UCSD-AML1 (cell line): ENCODE measurements around the gene FBF1.

Source experiments
- DNase-seq: peaks from one replicate; lab custom pipeline; 2025; ENCODE audit not compliant: unreplicated experiment; lab: John Stamatoyannopoulos, UW

The FBF1 gene

GRCh38 chr17:75917141-75917916, 23.5 kb downstream of the FBF1 start:
- DNase-seq: no peak

GRCh38 chr17:75915268-75915667, 25.6 kb downstream of the FBF1 start:
- no peak for DNase-seq

DNA sequence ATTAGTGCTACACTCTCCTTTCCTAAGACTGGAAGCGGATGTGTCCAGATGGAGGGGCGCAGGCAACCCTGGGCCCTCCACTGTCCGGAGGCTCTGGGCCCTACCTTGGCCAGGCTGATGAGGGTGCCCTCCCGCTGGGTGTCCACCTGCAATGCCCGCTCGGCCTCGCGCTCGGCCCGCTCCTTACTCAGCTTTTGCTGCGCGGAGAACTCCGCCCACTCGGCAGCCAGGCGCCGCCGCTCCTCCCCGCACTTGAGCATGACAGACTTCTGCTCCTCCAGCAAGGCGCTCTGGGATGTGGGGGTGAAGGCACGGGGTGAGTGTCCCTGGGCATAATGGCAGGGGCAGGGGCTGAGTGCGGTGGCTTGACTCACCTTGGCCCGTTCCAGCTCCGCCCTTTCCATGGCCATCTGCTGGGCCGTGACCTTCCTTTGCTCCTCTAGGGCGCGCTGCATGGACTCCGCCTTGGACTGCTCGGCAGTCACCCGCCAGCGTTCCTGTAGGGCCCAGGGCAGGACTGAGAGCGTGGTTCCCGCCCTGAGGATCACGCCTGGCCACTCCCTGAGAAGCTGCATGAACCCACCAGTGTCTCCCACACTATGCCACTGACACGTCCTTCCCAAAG, 26.1 kb downstream of the FBF1 start:
- DNase-seq: no peak

DNA sequence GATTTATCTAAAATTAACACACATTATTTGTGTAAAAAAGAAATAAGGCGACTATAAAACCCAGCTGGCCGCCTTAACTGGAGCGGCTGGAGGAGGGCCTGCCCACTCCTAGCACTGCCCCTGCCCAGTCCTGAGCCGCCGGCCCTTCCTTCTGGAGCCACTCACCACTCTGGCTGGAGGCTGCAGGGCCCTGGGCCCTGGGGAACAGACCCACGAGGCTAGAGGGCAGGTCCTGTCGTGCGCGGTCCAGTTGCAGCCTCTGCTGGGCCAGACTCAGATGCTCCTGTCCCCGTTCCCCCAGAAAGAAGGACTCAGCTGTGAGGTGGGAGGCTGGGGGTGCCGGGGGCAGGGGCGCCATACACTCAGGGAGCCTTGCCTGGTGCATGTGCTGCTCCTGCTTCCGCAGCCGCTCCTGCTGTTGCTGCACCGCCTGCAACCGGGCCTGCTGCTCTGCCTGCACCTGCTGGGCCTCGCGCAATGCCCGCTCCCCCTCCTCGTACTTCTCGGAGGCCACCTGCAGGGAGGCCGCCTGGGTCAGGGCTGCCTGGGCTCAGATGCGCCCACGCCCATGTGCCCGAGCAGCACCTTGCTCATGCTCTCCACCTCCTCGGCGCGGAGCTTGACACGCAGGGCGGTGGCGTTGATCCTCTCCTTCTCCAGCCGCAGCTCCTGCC, 27.2 kb downstream of the FBF1 start:
- no peak for DNase-seq

GRCh38 chr17:75910699-75911098, 30.1 kb downstream of the FBF1 start:
- DNase-seq: no peak

GRCh38 chr17:75909812-75910274, 31.0 kb downstream of the FBF1 start:
- DNase-seq: no peak

DNA sequence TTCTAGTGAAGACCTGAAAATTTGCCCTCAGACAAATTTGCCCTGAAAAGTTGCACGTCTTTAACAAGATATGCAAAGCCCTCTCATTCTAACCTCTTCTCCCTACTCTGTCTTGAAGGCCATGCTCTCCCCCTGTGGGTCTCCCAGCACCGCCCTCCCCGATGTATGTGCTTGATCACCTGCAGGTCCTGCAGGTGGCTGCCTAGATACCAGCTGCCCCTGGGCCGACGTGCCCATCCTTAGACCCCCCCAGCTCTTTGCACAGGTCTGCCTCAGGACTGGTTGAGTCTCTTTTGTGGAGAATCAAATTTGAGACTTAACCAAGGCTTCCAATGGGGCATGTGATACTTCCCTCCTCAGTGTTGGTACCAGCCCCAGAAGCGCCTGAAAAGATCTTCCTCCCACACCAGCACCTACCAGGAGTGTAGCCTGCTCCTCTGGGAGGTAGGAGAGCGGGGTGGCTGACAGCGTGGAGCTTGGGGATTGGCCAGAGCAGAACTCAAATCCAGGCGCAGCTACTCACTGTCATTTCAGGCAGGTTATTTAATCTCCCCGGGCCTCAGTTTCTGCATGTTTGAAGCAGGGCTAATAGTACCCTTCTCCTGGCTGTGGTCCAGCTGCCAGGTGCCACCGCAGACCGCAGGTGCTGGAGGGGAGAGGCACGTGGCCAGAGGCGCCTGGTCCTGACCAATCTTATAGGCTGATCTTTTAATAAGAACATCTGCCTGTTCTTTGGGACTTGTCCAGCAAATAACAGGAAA, 31.6 kb downstream of the FBF1 start:
- DNase-seq: no peak

DNA sequence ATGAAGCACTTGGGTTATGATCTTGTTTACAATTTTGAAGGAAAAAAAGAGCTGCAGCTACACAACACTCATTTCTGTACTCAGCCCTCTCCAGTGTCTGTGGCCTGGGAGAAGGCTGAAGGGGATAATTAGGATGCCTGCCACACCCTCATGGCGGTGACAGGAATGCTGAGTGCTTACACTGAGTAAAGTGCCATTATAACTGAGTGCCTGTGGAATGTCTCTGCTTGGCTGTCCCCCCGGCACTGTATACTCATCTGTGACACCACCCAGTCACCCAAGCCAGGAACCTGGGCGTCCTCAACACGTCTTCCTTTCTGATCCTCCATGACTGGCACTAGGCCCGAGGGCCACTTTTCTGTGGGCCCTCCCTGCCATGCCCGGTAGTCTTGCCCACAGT, 32.6 kb downstream of the FBF1 start:
- no peak for DNase-seq

DNA sequence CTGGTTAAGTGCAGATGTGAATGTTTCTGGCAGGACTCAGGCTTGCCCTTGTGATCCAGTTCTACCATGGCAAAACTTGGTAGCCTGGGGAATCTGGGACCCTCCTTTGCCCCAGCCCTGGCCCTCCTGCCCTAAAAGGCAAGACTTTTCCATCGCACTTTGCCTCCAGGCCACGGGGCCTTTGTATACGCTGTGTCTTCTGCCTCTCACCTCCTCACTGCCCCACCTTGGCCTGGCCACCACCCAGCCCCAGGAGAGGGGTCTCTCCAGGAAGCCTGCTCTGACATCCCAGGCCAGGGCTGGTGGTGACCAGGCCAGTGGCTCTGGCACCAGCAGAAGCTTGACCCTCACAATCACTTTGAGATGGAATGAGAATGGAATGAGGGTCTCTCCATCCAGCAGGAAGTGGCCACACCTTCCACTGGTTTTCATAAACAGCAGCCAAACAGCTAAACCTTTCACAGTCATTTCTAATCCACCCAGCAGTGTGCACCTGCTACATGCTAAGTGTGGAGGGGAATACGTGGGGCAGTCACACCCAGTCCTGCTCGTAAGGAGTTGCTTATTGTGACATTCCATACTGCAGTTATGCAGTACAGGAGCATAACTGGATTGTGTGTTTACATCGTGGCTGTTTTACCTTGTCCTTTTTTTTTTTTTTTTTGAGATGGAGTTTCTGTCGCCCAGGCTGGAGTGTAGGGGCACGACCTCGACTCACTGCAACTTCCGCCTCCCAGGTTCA, 34.5 kb downstream of the FBF1 start:
- no peak for DNase-seq

- peak; percentile 97 for DNase-seq
Measured at GRCh38 chr17:75904749-75905521, 35.9 kb downstream of the FBF1 start, which contains the start of gene MRPL38. Gene MRPL38, minus strand, starts transcription at chr17:75904884. Its CDS starts 9 bp downstream, at chr17:75904875.

GRCh38 chr17:75902406-75902805, 38.4 kb downstream of the FBF1 start:
- DNase-seq: no peak

GRCh38 chr17:75901727-75902126, 39.1 kb downstream of the FBF1 start:
- no peak for DNase-seq

GRCh38 chr17:75900691-75901533, 39.9 kb downstream of the FBF1 start:
- DNase-seq: no peak

DNA sequence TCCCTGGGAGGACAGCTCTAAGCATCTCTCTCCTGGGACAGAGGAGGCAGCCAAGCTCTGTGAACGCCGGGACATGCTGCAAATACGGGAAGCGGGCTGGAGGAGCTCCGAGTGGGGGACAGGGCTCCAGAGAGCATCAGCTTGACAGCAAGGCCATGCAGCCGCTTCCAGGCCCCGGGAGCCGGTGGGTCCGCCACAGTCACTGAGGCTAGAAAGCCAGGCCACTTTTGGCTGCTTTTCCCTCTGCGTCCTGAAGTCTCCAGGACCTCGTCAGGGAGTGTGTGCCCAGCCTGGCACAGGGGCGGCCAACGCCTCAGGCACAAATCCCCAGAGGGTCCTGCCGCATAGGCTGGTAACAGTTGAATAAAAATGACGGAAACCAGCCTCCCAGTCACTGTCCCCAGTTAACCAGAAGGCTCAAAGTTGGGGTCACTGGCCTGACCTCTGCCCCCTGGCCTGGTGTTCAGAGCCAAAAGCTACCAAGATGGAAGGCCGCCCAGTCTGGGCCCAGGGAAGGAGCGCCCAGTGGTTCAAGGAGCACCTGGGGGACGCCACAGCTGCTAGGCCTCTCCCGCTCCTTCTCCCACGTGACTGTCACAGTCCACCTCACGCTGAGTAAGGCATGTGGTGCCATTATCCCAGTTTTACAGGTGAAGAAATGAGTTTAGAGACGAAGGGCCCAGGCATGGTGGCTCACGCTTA, 40.9 kb downstream of the FBF1 start:
- no peak for DNase-seq

GRCh38 chr17:75899353-75899752, 41.5 kb downstream of the FBF1 start:
- DNase-seq: no peak

GRCh38 chr17:75898791-75899190, 42.1 kb downstream of the FBF1 start:
- DNase-seq: no peak

GRCh38 chr17:75898065-75898464, 42.8 kb downstream of the FBF1 start:
- no peak for DNase-seq
